GM23338 (cell line): ENCODE data around the gene TMEM154. TPM values are rescaled to one million over a fixed set of nuclear protein-coding genes. Genes with fewer than 3 reads are reported as not detected.

ENCODE experiments used
- ATAC-seq: fragments of 200-7000 bp; cut with Tn5 transposase; 3 replicates; pipeline ENCODE4 v1.9.1; 2020
- DNase-seq: peaks from one replicate; pipeline ENCODE4 v3.0.0-alpha.2; 2015; ENCODE audit warnings: low spot score
- H2AFZ ChIP-seq: fragments of 200-600 bp; sonication (generic); 2 replicates; pipeline ENCODE4 v1.8.0; 2016; ENCODE audit warnings: antibody characterized with exemption, mild to moderate bottlenecking, moderate library complexity
- H3F3A ChIP-seq: fragments of 200-600 bp; sonication (generic); replicated peaks from 2 replicates; pipeline ENCODE4 v1.8.0; 2017; ENCODE audit warnings: antibody characterized with exemption, mixed run types, low read depth
- H3K27ac ChIP-seq: fragments of 200-600 bp; sonication (generic); 2 replicates; pipeline ENCODE4 v1.6.1; 2016; ENCODE audit warnings: low read depth
- H3K27me3 ChIP-seq: fragments of 200-600 bp; sonication (generic); 2 replicates; pipeline ENCODE4 v1.8.0; 2016; ENCODE audit warnings: mild to moderate bottlenecking, mixed run types, moderate library complexity; ENCODE audit not compliant: insufficient read depth
- H3K36me3 ChIP-seq: fragments of 200-600 bp; sonication (generic); 2 replicates; pipeline ENCODE4 v1.8.0; 2016; ENCODE audit warnings: mild to moderate bottlenecking; ENCODE audit not compliant: insufficient read depth
- H3K4me1 ChIP-seq: fragments of 200-600 bp; sonication (generic); 2 replicates; pipeline ENCODE4 v1.8.0; 2016; ENCODE audit warnings: mild to moderate bottlenecking, moderate library complexity; ENCODE audit not compliant: insufficient read depth
- H3K4me2 ChIP-seq: fragments of 200-600 bp; sonication (generic); 2 replicates; pipeline ENCODE4 v1.7.1; 2017; ENCODE audit warnings: mixed run types
- H3K4me3 ChIP-seq: fragments of 200-600 bp; sonication (generic); 2 replicates; pipeline ENCODE4 v1.6.1; 2016; ENCODE audit warnings: mixed run types
- H3K79me2 ChIP-seq: fragments of 200-600 bp; sonication (generic); replicated peaks from 2 replicates; pipeline ENCODE4 v1.8.0; 2017; ENCODE audit warnings: mild to moderate bottlenecking; ENCODE audit not compliant: insufficient read depth
- H3K9me2 ChIP-seq: fragments of 200-600 bp; sonication (generic); 2 replicates; pipeline ENCODE4 v1.8.0; 2017; ENCODE audit not compliant: insufficient read depth
- H4K20me1 ChIP-seq: fragments of 200-600 bp; sonication (generic); replicated peaks from 2 replicates; pipeline ENCODE4 v1.8.0; 2017; ENCODE audit warnings: mild to moderate bottlenecking; ENCODE audit not compliant: insufficient read depth
- H3K27ac Mint-ChIP-seq: 2 replicates; pipeline ENCODE4 v1.8.0; 2020; ENCODE audit warnings: inconsistent platforms, mild to moderate bottlenecking, moderate library complexity, mixed read lengths
- H3K27me3 Mint-ChIP-seq: 3 replicates; pipeline ENCODE4 v1.8.0; 2022; ENCODE audit warnings: low read depth, mild to moderate bottlenecking, moderate library complexity, mixed read lengths, inconsistent platforms; ENCODE audit not compliant: insufficient read depth, poor library complexity
- H3K36me3 Mint-ChIP-seq: 3 replicates; pipeline ENCODE4 v1.8.0; 2021; ENCODE audit warnings: low read depth, mild to moderate bottlenecking, inconsistent platforms, moderate library complexity, mixed read lengths
- H3K4me1 Mint-ChIP-seq: 3 replicates; pipeline ENCODE4 v1.8.0; 2020; ENCODE audit warnings: mild to moderate bottlenecking, inconsistent platforms, mixed read lengths
- H3K4me3 Mint-ChIP-seq: 3 replicates; pipeline ENCODE4 v1.8.0; 2021; ENCODE audit warnings: moderate library complexity, mild to moderate bottlenecking, inconsistent platforms, mixed read lengths
- H3K9me3 Mint-ChIP-seq: 3 replicates; pipeline ENCODE4 v1.8.0; 2020; ENCODE audit warnings: moderate library complexity, mild to moderate bottlenecking, inconsistent platforms, mixed read lengths
- CREB1 ChIP-seq: fragments of 250-450 bp; sonication (Bioruptor Pico); IDR thresholded peaks from 2 replicates; pipeline ENCODE4 v1.5.0; 2020; ENCODE audit warnings: low read depth, mild to moderate bottlenecking, moderate library complexity
- EZH2 ChIP-seq: fragments of 200-600 bp; sonication (generic); IDR thresholded peaks from one replicate; pipeline ENCODE4 v1.8.0; 2017; ENCODE audit warnings: antibody characterized with exemption, mild to moderate bottlenecking, low read depth; ENCODE audit not compliant: unreplicated experiment
- POLR2AphosphoS5 ChIP-seq: IDR thresholded peaks from 2 replicates; pipeline ENCODE4 v1.6.1; 2016; ENCODE audit warnings: antibody characterized with exemption, low read depth
- REST ChIP-seq: IDR thresholded peaks from one replicate; pipeline ENCODE4 v1.6.1; 2018; ENCODE audit warnings: antibody characterized with exemption; ENCODE audit not compliant: unreplicated experiment
- ZNF114 ChIP-seq: fragments of 250-450 bp; sonication (Bioruptor Pico); IDR thresholded peaks from 2 replicates; pipeline ENCODE4 v1.5.0; 2020; ENCODE audit warnings: mild to moderate bottlenecking, moderate library complexity
- polyA plus RNA-seq: library from polyadenylated mRNA; unstranded; fragments of >200 nt; fragmentation: Nextera tagmentation; extraction: Ambion mirVana; gene quantifications from 2 replicates; pipeline ENCODE4 v1.2.1, GENCODE V29; 2016
- total RNA-seq: library from RNA; depleted of rRNA; stranded (reverse); fragments of >200 nt; shearing (Covaris generic); gene quantifications from 2 replicates; pipeline ENCODE4 v1.2.3, GENCODE V29; 2014
- TF ChIP-seq, protein P1 (sequence below): fragments of 250-450 bp; sonication (Bioruptor Pico); IDR thresholded peaks from 2 replicates; pipeline ENCODE4 v1.5.0; 2020; ENCODE audit warnings: mild to moderate bottlenecking, moderate library complexity

Gene TMEM154
- total and polyA plus RNA-seq, 2 experiments from 2014 or later, result 1.0 to 1.7 TPM

DNA sequence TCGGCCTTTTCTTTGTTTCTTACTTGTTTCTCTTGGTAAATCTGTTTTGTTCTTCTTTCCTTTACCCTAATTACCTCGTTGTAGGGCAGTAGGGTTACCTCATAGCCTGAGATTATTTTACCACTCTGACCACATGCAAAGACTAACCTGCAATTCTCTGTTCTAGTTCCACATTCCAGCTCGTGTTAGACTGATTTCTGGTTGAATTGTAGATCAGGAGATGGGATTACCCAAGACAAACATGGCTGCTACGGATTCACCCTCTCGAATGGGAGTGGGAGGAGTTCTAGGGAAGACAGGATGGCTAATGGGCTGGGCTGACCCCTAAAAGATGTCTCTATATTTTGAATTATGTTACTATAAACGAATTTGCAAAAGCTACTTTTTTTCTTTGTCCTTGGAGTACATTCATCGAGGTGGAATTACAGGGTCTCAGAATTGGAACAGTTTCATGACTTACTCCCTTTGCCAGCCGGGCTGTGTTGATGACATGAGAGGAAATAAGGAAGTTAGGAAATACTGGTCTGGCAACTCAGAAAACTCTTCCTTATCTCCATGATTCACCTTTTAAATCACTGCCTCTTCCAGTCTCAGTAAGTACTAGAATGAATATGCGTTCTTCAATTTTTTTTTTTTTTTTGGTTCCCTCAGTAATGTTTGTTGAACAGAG is 107.2 kb downstream of the TMEM154 start (continued):
- TF ChIP-seq, protein P1, sequence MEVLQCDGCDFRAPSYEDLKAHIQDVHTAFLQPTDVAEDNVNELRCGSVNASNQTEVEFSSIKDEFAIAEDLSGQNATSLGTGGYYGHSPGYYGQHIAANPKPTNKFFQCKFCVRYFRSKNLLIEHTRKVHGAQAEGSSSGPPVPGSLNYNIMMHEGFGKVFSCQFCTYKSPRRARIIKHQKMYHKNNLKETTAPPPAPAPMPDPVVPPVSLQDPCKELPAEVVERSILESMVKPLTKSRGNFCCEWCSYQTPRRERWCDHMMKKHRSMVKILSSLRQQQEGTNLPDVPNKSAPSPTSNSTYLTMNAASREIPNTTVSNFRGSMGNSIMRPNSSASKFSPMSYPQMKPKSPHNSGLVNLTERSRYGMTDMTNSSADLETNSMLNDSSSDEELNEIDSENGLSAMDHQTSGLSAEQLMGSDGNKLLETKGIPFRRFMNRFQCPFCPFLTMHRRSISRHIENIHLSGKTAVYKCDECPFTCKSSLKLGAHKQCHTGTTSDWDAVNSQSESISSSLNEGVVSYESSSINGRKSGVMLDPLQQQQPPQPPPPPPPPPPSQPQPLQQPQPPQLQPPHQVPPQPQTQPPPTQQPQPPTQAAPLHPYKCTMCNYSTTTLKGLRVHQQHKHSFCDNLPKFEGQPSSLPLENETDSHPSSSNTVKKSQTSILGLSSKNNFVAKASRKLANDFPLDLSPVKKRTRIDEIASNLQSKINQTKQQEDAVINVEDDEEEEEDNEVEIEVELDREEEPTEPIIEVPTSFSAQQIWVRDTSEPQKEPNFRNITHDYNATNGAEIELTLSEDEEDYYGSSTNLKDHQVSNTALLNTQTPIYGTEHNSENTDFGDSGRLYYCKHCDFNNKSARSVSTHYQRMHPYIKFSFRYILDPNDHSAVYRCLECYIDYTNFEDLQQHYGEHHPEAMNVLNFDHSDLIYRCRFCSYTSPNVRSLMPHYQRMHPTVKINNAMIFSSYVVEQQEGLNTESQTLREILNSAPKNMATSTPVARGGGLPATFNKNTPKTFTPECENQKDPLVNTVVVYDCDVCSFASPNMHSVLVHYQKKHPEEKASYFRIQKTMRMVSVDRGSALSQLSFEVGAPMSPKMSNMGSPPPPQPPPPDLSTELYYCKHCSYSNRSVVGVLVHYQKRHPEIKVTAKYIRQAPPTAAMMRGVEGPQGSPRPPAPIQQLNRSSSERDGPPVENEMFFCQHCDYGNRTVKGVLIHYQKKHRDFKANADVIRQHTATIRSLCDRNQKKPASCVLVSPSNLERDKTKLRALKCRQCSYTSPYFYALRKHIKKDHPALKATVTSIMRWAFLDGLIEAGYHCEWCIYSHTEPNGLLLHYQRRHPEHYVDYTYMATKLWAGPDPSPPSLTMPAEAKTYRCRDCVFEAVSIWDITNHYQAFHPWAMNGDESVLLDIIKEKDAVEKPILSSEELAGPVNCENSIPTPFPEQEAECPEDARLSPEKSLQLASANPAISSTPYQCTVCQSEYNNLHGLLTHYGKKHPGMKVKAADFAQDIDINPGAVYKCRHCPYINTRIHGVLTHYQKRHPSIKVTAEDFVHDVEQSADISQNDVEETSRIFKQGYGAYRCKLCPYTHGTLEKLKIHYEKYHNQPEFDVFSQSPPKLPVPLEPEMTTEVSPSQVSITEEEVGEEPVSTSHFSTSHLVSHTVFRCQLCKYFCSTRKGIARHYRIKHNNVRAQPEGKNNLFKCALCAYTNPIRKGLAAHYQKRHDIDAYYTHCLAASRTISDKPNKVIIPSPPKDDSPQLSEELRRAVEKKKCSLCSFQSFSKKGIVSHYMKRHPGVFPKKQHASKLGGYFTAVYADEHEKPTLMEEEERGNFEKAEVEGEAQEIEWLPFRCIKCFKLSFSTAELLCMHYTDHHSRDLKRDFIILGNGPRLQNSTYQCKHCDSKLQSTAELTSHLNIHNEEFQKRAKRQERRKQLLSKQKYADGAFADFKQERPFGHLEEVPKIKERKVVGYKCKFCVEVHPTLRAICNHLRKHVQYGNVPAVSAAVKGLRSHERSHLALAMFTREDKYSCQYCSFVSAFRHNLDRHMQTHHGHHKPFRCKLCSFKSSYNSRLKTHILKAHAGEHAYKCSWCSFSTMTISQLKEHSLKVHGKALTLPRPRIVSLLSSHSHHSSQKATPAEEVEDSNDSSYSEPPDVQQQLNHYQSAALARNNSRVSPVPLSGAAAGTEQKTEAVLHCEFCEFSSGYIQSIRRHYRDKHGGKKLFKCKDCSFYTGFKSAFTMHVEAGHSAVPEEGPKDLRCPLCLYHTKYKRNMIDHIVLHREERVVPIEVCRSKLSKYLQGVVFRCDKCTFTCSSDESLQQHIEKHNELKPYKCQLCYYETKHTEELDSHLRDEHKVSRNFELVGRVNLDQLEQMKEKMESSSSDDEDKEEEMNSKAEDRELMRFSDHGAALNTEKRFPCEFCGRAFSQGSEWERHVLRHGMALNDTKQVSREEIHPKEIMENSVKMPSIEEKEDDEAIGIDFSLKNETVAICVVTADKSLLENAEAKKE, result no peak
- TF ChIP-seq EZH2, result no peak

DNA sequence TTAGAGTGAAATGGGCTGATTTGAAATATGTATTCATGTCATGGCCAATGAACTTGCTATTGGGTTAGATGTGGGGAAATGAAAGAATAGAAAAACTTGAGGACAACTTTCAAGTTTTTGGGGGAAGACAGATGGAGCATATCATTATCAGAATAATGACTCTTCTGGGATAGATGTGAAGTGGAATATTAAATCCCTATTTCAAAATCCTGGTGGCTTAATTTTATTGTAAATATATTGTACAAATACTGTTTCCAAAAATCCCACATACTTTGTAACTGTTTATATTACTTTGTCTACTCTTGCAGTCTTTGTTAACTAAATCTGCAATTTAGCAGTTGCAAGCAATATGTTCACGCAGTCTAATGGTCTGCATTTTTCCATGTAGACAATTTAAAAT is 108.0 kb downstream of the TMEM154 start:
- Histone ChIP-seq H3K9me2 (no peaks in the 10 kb centered on the region; the same call in 1 of the 2 replicates), H3K27me3 (no peaks in the 10 kb centered on the region), H3F3A (no peaks in the 10 kb centered on the region), H3K27ac (no peak overlapping the region), H3K36me3 (no peaks in the 10 kb centered on the region), H3K4me2 (no peak overlapping the region), H3K4me1 (no peaks in the 10 kb centered on the region), H2AFZ (no peak overlapping the region), H3K4me3 (no peak overlapping the region), H4K20me1 (no peaks in the 10 kb centered on the region), H3K79me2 (no peaks in the 10 kb centered on the region)
- Mint-ChIP-seq H3K36me3 (no peaks in the 10 kb centered on the region), H3K27ac (no peak overlapping the region), H3K27me3 (no peaks in the 10 kb centered on the region), H3K4me3 (no peak overlapping the region), H3K4me1 (peaks cover 6% of the 10 kb centered on the region; the same call in 1 of the 3 replicates), H3K9me3 (no peaks in the 10 kb centered on the region)
- DNase-seq, result no peak
- no peak for ATAC-seq
- TF ChIP-seq POLR2AphosphoS5, result no peak
- no peak for TF ChIP-seq EZH2
- TF ChIP-seq ZNF114 (CRISPR knock-in tag), result no peak
- TF ChIP-seq CREB1, result no peak
- no peak for TF ChIP-seq REST
